ENCODE measurements around the gene SURF1.

GRCh38 chr9:133346021-133346785, 10.1 kb downstream of the SURF1 start:
- TF ChIP-seq, protein P1, sequence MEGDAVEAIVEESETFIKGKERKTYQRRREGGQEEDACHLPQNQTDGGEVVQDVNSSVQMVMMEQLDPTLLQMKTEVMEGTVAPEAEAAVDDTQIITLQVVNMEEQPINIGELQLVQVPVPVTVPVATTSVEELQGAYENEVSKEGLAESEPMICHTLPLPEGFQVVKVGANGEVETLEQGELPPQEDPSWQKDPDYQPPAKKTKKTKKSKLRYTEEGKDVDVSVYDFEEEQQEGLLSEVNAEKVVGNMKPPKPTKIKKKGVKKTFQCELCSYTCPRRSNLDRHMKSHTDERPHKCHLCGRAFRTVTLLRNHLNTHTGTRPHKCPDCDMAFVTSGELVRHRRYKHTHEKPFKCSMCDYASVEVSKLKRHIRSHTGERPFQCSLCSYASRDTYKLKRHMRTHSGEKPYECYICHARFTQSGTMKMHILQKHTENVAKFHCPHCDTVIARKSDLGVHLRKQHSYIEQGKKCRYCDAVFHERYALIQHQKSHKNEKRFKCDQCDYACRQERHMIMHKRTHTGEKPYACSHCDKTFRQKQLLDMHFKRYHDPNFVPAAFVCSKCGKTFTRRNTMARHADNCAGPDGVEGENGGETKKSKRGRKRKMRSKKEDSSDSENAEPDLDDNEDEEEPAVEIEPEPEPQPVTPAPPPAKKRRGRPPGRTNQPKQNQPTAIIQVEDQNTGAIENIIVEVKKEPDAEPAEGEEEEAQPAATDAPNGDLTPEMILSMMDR (IDR thresholded peaks at IDR 0.05 in 2 of 3, conservative IDR thresholded peaks at IDR 0.05 in 1 of 3; ENCODE audit: borderline replicate concordance in 1 of 3, insufficient read depth in 1 of 3, low read depth in 2 of 3, low read length in 2 of 3) = no peak
- TF ChIP-seq ZNF274 (IDR thresholded peaks at IDR 0.05; ENCODE audit: low read depth, low read length) (no peak), EZH2phosphoT487 (IDR thresholded peaks at IDR 0.05; ENCODE audit: borderline replicate concordance) (no peak), EZH2 (IDR thresholded peaks at IDR 0.05) (no peak), TCF7L2 (IDR thresholded peaks at IDR 0.05; ENCODE audit: borderline replicate concordance, extremely low read depth, insufficient read depth, insufficient read length) (no peak), POLR2AphosphoS5 (IDR thresholded peaks at IDR 0.05; ENCODE audit: low read depth, low read length) (no peak), POLR2A (IDR thresholded peaks at IDR 0.05; ENCODE audit: borderline replicate concordance, extremely low read depth, insufficient read depth, insufficient read length) (no peak), CBX3 (IDR thresholded peaks at IDR 0.05; ENCODE audit: low read depth) (no peak), MAX (IDR thresholded peaks at IDR 0.05) (no peak), JUND (IDR thresholded peaks at IDR 0.05) (no peak), YY1 (IDR thresholded peaks at IDR 0.05; ENCODE audit: extremely low read depth, insufficient replicate concordance, low read depth, low read length) (no peak), SP1 (IDR thresholded peaks at IDR 0.05; ENCODE audit: low read depth) (no peak), CEBPB (IDR thresholded peaks at IDR 0.05; ENCODE audit: low read depth) (no peak)
- TF ChIP-seq, protein P2, sequence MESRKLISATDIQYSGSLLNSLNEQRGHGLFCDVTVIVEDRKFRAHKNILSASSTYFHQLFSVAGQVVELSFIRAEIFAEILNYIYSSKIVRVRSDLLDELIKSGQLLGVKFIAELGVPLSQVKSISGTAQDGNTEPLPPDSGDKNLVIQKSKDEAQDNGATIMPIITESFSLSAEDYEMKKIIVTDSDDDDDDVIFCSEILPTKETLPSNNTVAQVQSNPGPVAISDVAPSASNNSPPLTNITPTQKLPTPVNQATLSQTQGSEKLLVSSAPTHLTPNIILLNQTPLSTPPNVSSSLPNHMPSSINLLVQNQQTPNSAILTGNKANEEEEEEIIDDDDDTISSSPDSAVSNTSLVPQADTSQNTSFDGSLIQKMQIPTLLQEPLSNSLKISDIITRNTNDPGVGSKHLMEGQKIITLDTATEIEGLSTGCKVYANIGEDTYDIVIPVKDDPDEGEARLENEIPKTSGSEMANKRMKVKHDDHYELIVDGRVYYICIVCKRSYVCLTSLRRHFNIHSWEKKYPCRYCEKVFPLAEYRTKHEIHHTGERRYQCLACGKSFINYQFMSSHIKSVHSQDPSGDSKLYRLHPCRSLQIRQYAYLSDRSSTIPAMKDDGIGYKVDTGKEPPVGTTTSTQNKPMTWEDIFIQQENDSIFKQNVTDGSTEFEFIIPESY (IDR thresholded peaks at IDR 0.05; ENCODE audit: extremely low read depth, insufficient replicate concordance, low read length) = no peak

All from HCT116 (cell line).